Measurements from ENCODE around the gene CLK2.
A peak's percentile ranks its signal among the peaks of the same experiment; 100 is the strongest.
"Not testable (repeated sequence)": the region's sequence is repeated elsewhere in the genome, so short reads cannot be mapped to it uniquely, and the experiment has no call there.

The CLK2 gene

GRCh38 chr1:155268630-155269029 lies 4.7 kb downstream of the CLK2 start:
- DNase-seq, result no peak

- no peak for DNase-seq
Measured at GRCh38 chr1:155267373-155267772, 5.9 kb downstream of the CLK2 start.

- DNase-seq, result no peak
Measured at GRCh38 chr1:155266553-155266952, 6.8 kb downstream of the CLK2 start.

- DNase-seq, result no peak
Measured at GRCh38 chr1:155263067-155263466, 10.2 kb downstream of the CLK2 start.

GRCh38 chr1:155261852-155262673 lies 11.2 kb downstream of the CLK2 start, which contains the start of gene SCAMP3:
SCAMP3 (minus strand) TSS chr1:155262360; CDS start chr1:155262151, 209 bp downstream.
- DNase-seq, result peak; percentile 68 to 99 (median 96)

- no peak for DNase-seq
Measured at GRCh38 chr1:155261493-155261851, 11.8 kb downstream of the CLK2 start.

GRCh38 chr1:155260276-155260675 lies 13.0 kb downstream of the CLK2 start:
- no peak for DNase-seq

GRCh38 chr1:155256058-155256852 lies 17.0 kb downstream of the CLK2 start:
- DNase-seq, result no peak

- peak; percentile 18 to 93 (median 82) for DNase-seq
Measured at GRCh38 chr1:155255243-155256007, 17.9 kb downstream of the CLK2 start, which contains the start of gene ENTREP3. ENTREP3 (minus strand) TSS chr1:155255483; CDS start chr1:155254877, 606 bp downstream.

GRCh38 chr1:155254714-155255242 lies 18.5 kb downstream of the CLK2 start:
- DNase-seq, result peak in 21 of 58 donors; percentile 22 to 72 (median 50)

- peak in 4 of 58 donors; percentile 16 to 44 (median 32) for DNase-seq
Measured at GRCh38 chr1:155254228-155254713, 19.0 kb downstream of the CLK2 start.

GRCh38 chr1:155253797-155254196 lies 19.5 kb downstream of the CLK2 start:
- DNase-seq, result no peak

GRCh38 chr1:155253208-155253607 lies 20.1 kb downstream of the CLK2 start:
- DNase-seq, result no peak

- DNase-seq, result no peak
Measured at GRCh38 chr1:155251566-155251965, 21.7 kb downstream of the CLK2 start.

GRCh38 chr1:155250633-155251449 lies 22.5 kb downstream of the CLK2 start:
- peak; percentile 21 to 93 (median 82) for DNase-seq

- no peak for DNase-seq
Measured at GRCh38 chr1:155250246-155250632, 23.1 kb downstream of the CLK2 start.

GRCh38 chr1:155247667-155248553 lies 25.4 kb downstream of the CLK2 start:
- DNase-seq, result no peak

- DNase-seq, result not testable (repeated sequence)
Measured at GRCh38 chr1:155246796-155247195, 26.5 kb downstream of the CLK2 start.

- DNase-seq, result no peak
Measured at GRCh38 chr1:155245163-155245524, 28.2 kb downstream of the CLK2 start.
